ENCODE measurements around the gene DCTN1.

The DCTN1 gene

DNA sequence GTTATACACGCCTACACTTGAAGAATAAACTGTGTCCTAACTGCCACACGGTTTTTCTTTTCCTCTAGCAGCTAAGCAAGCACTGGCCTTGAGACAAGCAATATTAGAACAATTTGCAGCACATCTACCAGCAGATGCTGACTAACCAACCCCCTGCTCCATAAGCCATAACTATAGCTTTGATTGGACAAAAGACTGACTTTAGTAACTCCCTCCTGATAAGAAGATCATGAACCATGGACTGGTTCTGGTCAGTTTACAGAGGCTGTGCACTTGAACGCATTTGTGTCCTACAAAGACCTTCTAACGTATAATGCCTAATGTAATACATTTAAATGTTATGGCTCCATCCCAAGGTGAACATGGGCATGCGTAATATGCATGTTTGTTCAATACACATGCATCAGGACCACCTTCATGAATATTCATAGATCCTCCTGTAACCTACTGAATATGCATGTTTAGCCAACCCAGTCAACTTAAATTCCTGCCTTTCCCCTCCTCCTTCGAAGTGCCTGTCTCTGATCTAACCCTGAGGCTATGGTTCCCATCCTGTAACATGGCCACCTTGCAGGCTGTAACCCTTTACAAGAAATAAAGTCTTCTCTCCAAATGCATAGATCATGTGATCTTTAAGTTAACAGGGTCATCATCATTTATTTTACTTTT, 63.4 kb downstream of the DCTN1 start:
- DNase-seq: no peak

DNA sequence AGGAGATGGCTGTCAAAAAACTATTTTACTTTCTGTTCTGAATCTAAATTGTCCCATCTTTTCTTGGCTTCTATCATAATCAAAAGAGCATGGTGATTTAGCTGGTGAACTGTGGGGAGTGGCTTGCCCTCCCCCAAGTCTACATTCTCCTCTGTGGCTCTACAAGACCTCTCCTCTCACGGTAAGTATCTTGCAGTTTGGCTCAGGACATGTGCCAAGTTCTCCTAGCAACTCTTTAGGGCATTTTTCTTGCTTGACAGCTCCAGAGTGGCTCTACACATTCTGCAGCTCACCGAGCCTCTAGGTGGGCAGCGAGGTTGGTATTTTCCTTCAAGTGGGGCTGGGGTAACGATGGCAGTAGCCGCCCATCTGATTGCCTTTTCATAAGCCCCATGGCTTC, 66.0 kb downstream of the DCTN1 start:
- no peak for DNase-seq

DNA sequence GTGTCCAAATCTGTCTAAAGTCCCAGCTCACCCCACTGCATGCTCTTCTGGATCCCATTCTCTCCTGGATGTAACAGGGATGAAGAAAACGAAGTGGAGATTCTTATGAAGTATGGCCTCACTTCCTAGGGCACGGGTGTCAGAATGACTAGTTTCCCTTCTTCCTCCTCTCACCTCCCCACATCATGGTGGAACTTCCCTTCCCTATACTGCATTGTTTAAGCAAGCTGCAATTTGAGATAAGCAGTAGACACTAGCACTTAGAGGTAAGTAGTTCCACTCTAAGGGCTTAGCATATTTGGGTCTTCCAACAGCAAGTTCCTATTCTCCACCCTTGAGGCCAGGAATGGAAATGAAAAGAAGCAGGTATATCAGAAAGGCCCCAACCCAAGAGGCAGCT, 66.6 kb downstream of the DCTN1 start:
- DNase-seq: no peak

DNA sequence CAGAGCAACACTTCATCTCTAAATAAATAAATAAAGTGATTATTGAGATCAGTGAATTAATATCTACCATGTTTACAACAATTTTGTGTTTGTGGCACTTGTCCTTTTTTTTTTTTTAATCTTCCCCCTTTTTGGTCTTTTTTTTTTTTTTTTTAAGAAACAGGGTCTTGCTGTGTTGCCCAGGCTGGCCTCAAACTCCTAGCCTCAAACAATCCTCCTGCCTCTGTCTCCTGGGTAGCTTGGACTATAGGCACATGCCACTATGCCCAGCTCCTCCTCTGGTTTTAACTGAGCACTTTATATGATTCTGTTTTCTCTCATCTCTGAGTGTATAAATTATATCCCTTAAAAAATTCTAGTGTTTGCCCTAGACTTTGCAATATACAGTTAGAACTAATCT, 67.2 kb downstream of the DCTN1 start:
- no peak for DNase-seq

Measured in stimulated activated CD4-positive, alpha-beta T cell treated with anti-CD3 and anti-CD28 coated beads, Interleukin-4, amount 100 ng/mL, for 1 hour (primary cell).